Vagina (tissue), 2 donors: ENCODE results near the gene CLN6.

ENCODE experiments used
- CTCF ChIP-seq, 3 experiments: fragments of 450-650 bp in 2 of 3; fragments of 200-600 bp in 1 of 3; sonication (generic) in 1 of 3; IDR thresholded peaks; one replicate each; pipeline ENCODE4 v1.5.1; 2017 to 2019; ENCODE audit warnings: antibody characterized with exemption in 3 of 3, mild to moderate bottlenecking in 2 of 3, moderate library complexity in 2 of 3
- POLR2A ChIP-seq, 2 donors: fragments of 450-650 bp; IDR thresholded peaks; one replicate each; pipeline ENCODE4 v1.6.1; 2017; ENCODE audit warnings: antibody characterized with exemption in 2 of 2, mild to moderate bottlenecking in 2 of 2, moderate library complexity in 2 of 2

DNA sequence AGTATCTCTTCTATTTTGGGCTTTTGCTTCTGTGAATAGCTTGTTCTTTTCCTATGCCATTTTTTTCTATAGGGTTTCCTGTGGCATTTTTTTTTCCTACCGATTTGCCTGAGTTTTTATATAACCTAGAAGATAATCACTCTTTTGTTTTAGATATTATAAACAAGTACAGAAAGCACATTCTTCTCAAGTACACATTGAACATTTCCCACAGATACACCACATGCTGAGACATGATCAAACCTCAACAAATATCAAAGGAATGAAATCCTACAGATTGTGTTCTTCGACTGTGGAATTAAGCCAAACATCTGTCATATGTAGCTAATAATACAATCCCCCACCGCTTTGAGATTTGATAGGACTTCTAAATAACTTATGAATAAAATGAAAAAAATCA is 38.9 kb upstream of the CLN6 start:
- TF ChIP-seq POLR2A (IDR thresholded peaks at IDR 0.05) (no peak), CTCF (IDR thresholded peaks at IDR 0.05) (no peak)
